Nephron progenitor cell (in vitro differentiated cells): ENCODE results near the gene CAMTA1.

Experiments used
- DNase-seq: peaks from one replicate; pipeline ENCODE4 v3.0.0; 2021
- H3K27ac Mint-ChIP-seq: 2 replicates; pipeline ENCODE4 v1.8.0; 2021; ENCODE audit warnings: mild to moderate bottlenecking, moderate library complexity, mixed read lengths
- H3K27me3 Mint-ChIP-seq: 2 replicates; pipeline ENCODE4 v1.8.0; 2021; ENCODE audit warnings: mild to moderate bottlenecking, low read depth, mixed read lengths; ENCODE audit not compliant: poor library complexity
- H3K36me3 Mint-ChIP-seq: 2 replicates; pipeline ENCODE4 v1.8.0; 2021; ENCODE audit warnings: low read depth, mixed read lengths
- H3K4me1 Mint-ChIP-seq: 2 replicates; pipeline ENCODE4 v1.8.0; 2021; ENCODE audit warnings: mixed read lengths
- H3K4me3 Mint-ChIP-seq: 2 replicates; pipeline ENCODE4 v1.8.0; 2021; ENCODE audit warnings: mild to moderate bottlenecking, moderate library complexity, mixed read lengths
- H3K9me3 Mint-ChIP-seq: 2 replicates; pipeline ENCODE4 v1.8.0; 2021; ENCODE audit warnings: mild to moderate bottlenecking, moderate library complexity, mixed read lengths
- CTCF ChIP-seq: fragments of 200-600 bp; sonication (generic); IDR thresholded peaks from 2 replicates; pipeline ENCODE4 v1.5.0; 2021; ENCODE audit warnings: antibody characterized with exemption

The CAMTA1 gene

GRCh38 chr1:6939363-6939762 is 154.1 kb downstream of the CAMTA1 start:
- Mint-ChIP-seq H3K4me3 (peak overlapping the region; percentile 8), H3K36me3 (no peaks in the 10 kb centered on the region), H3K27ac (no peak overlapping the region), H3K27me3 (peaks cover 4% of the 10 kb centered on the region), H3K9me3 (peaks cover 9% of the 10 kb centered on the region), H3K4me1 (peaks cover 14% of the 10 kb centered on the region)
- no peak for TF ChIP-seq CTCF
- no peak for DNase-seq

- H3K27ac Mint-ChIP-seq, result no peak overlapping the region
- peaks cover 14% of the 10 kb centered on the region for H3K9me3 Mint-ChIP-seq
- TF ChIP-seq CTCF, result no peak
Observed at GRCh38 chr1:6941786-6942185, 156.5 kb downstream of the CAMTA1 start.

GRCh38 chr1:6942990-6943389 is 157.7 kb downstream of the CAMTA1 start:
- Mint-ChIP-seq H3K36me3 (no peaks in the 10 kb centered on the region), H3K27me3 (peaks cover 7% of the 10 kb centered on the region), H3K9me3 (peaks cover 19% of the 10 kb centered on the region), H3K4me1 (peaks cover 15% of the 10 kb centered on the region), H3K4me3 (no peak overlapping the region), H3K27ac (no peak overlapping the region)
- no peak for TF ChIP-seq CTCF
- no peak for DNase-seq

More at GRCh38 chr1:6941786-6942185, 156.5 kb downstream of the CAMTA1 start:
- Mint-ChIP-seq H3K4me1 (peaks cover 14% of the 10 kb centered on the region), H3K4me3 (no peak overlapping the region), H3K27me3 (peaks cover 7% of the 10 kb centered on the region), H3K36me3 (no peaks in the 10 kb centered on the region)
- DNase-seq, result no peak

- H3K36me3 Mint-ChIP-seq, result no peaks in the 10 kb centered on the region
- peaks cover 7% of the 10 kb centered on the region for H3K27me3 Mint-ChIP-seq
- no peak for DNase-seq
- no peak overlapping the region for H3K4me3 Mint-ChIP-seq
- no peak overlapping the region for H3K27ac Mint-ChIP-seq
- peaks cover 19% of the 10 kb centered on the region for H3K4me1 Mint-ChIP-seq
- peaks cover 19% of the 10 kb centered on the region for H3K9me3 Mint-ChIP-seq
- no peak for TF ChIP-seq CTCF
Observed at GRCh38 chr1:6944434-6944833, 159.2 kb downstream of the CAMTA1 start.

- Mint-ChIP-seq H3K36me3 (no peaks in the 10 kb centered on the region), H3K27me3 (peaks cover 12% of the 10 kb centered on the region), H3K4me3 (no peak overlapping the region)
Observed at GRCh38 chr1:6947952-6948351, 162.7 kb downstream of the CAMTA1 start.

More at GRCh38 chr1:6947952-6948351, 162.7 kb downstream of the CAMTA1 start:
- H3K27ac Mint-ChIP-seq, result no peak overlapping the region
- H3K4me1 Mint-ChIP-seq, result peaks cover 32% of the 10 kb centered on the region
- no peak for DNase-seq
- no peak for TF ChIP-seq CTCF
- H3K9me3 Mint-ChIP-seq, result peaks cover 9% of the 10 kb centered on the region
